H1 (cell line): ENCODE results near the gene ZNF213. TPM values are rescaled to one million over a fixed set of nuclear protein-coding genes. Genes with fewer than 3 reads are reported as not detected.
"Not testable (repeated sequence)": the region's sequence is repeated elsewhere in the genome, so short reads cannot be mapped to it uniquely, and the experiment has no call there.

Experiments
- CTCF ChIA-PET: fragments of 300-600 bp; sonication (Branson Sonifier 250); formaldehyde crosslinking; loops from one replicate; lab custom pipeline; 2021; ENCODE audit not compliant: partially characterized antibody; lab: Charles Lee
- POLR2A ChIA-PET: fragments of 300-600 bp; sonication (Branson Sonifier 250); formaldehyde crosslinking; loops from one replicate; lab custom pipeline; 2021; ENCODE audit warnings: inconsistent platforms; ENCODE audit not compliant: partially characterized antibody; lab: Charles Lee
- DNase-seq, 2 experiments: peaks; one replicate each; pipeline versions ENCODE4 v3.0.0 to v3.0.0-alpha.2; 2010 to 2022; ENCODE audit warnings: low spot score in 2 of 2, low read depth in 1 of 2, mixed read lengths in 1 of 2
- FAIRE-seq: peaks from 2 replicates; lab custom pipeline; 2011; peaks lifted over from hg19 to GRCh38; lab: Jason Lieb, UNC
- H2AFZ ChIP-seq: 2 replicates; pipeline ENCODE4 v1.8.1; 2012; ENCODE audit warnings: low read length, inconsistent platforms
- H2AK5ac ChIP-seq: 2 replicates; pipeline ENCODE4 v1.6.1; 2013; ENCODE audit warnings: low read depth, low read length
- H2BK120ac ChIP-seq: replicated peaks from 2 replicates; pipeline ENCODE3; 2013; ENCODE audit warnings: low read depth, low read length, inconsistent platforms
- H2BK12ac ChIP-seq: 2 replicates; pipeline ENCODE4 v1.6.1; 2013; ENCODE audit warnings: low read depth, low read length
- H2BK15ac ChIP-seq: 2 replicates; pipeline ENCODE4 v1.6.1; 2013; ENCODE audit warnings: low read length
- H2BK20ac ChIP-seq: 2 replicates; pipeline ENCODE4 v1.6.1; 2013; ENCODE audit warnings: low read length
- H2BK5ac ChIP-seq: 2 replicates; pipeline ENCODE4 v1.6.1; 2013; ENCODE audit warnings: low read depth, low read length
- H3K14ac ChIP-seq: 2 replicates; pipeline ENCODE4 v1.6.1; 2013; ENCODE audit warnings: inconsistent platforms; ENCODE audit not compliant: insufficient read length
- H3K18ac ChIP-seq: 2 replicates; pipeline ENCODE4 v1.6.1; 2013; ENCODE audit warnings: low read length; ENCODE audit errors: extremely low read depth
- H3K23ac ChIP-seq: 2 replicates; pipeline ENCODE4 v1.6.1; 2013; ENCODE audit warnings: inconsistent platforms; ENCODE audit not compliant: insufficient read length
- H3K23me2 ChIP-seq: 2 replicates; pipeline ENCODE4 v1.6.1; 2013; ENCODE audit warnings: low read depth, low read length
- H3K27ac ChIP-seq: 2 replicates; pipeline ENCODE4 v1.6.1; 2011; ENCODE audit warnings: low read depth, low read length, inconsistent platforms
- H3K27me3 ChIP-seq, 4 experiments: replicated peaks in 1 of 4; 1 replicate in 1 of 4; 2 replicates in 3 of 4; pipeline versions ENCODE4 v1.6.1 to v1.8.1; 2011 to 2013; ENCODE audit warnings: low read length in 3 of 4, mild to moderate bottlenecking in 3 of 4, inconsistent platforms in 2 of 4, mixed read lengths in 2 of 4, moderate library complexity in 1 of 4; ENCODE audit not compliant: control insufficient read depth in 3 of 4, insufficient read depth in 3 of 4; ENCODE audit errors: extremely low read depth in 1 of 4
- H3K36me3 ChIP-seq, 4 experiments: 2 replicates each; pipeline versions ENCODE4 v1.6.1 to v1.8.1; 2011 to 2013; ENCODE audit warnings: mild to moderate bottlenecking in 4 of 4, low read length in 3 of 4, moderate library complexity in 2 of 4, control low read depth in 1 of 4, inconsistent platforms in 1 of 4; ENCODE audit not compliant: insufficient read depth in 4 of 4, control insufficient read depth in 2 of 4
- H3K4ac ChIP-seq: replicated peaks from 2 replicates; pipeline ENCODE3; 2013; ENCODE audit warnings: low read length, low read depth, mixed read lengths, inconsistent platforms; ENCODE audit not compliant: insufficient read length
- H3K4me1 ChIP-seq, 4 experiments: replicated peaks in 1 of 4; 1 replicate in 1 of 4; 2 replicates in 3 of 4; pipeline versions ENCODE4 v1.6.1 to v1.8.1; 2011 to 2013; ENCODE audit warnings: low read length in 3 of 4, inconsistent platforms in 2 of 4, mixed read lengths in 1 of 4; ENCODE audit not compliant: insufficient read depth in 4 of 4, control insufficient read depth in 3 of 4
- H3K4me2 ChIP-seq, 2 experiments: 2 replicates each; pipeline versions ENCODE4 v1.6.1 to v1.8.1; 2011 to 2013; ENCODE audit warnings: low read depth in 2 of 2, low read length in 2 of 2, control low read depth in 1 of 2, inconsistent platforms in 1 of 2, mild to moderate bottlenecking in 1 of 2; ENCODE audit not compliant: insufficient read depth in 1 of 2
- H3K4me3 ChIP-seq, 4 experiments: fragments of 200-600, 300-600 bp in 1 of 4; sonication (generic), shearing (Covaris generic), sonication (Bioruptor Twin) in 1 of 4; 2 replicates each; pipeline versions ENCODE4 v1.5.1 to v1.8.1; 2011 to 2016; ENCODE audit warnings: low read length in 4 of 4, low read depth in 3 of 4, control low read depth in 2 of 4, inconsistent platforms in 2 of 4, mild to moderate bottlenecking in 2 of 4, mixed read lengths in 1 of 4, moderate library complexity in 1 of 4; ENCODE audit not compliant: insufficient read depth in 2 of 4; ENCODE audit errors: extremely low read depth in 1 of 4
- H3K56ac ChIP-seq: replicated peaks from 2 replicates; pipeline ENCODE3; 2013; ENCODE audit warnings: low read depth, mild to moderate bottlenecking, mixed read lengths, low read length, inconsistent platforms; ENCODE audit not compliant: insufficient read length
- H3K79me1 ChIP-seq: 2 replicates; pipeline ENCODE4 v1.6.1; 2013; ENCODE audit warnings: low read depth, low read length, control low read depth
- H3K79me2 ChIP-seq, 2 experiments: 2 replicates each; pipeline versions ENCODE4 v1.6.1 to v1.8.1; 2012 to 2013; ENCODE audit warnings: low read length in 2 of 2, mild to moderate bottlenecking in 2 of 2, inconsistent platforms in 1 of 2; ENCODE audit not compliant: insufficient read depth in 2 of 2, control insufficient read depth in 1 of 2
- H3K9ac ChIP-seq, 4 experiments: replicated peaks in 1 of 4; 1 replicate in 1 of 4; 2 replicates in 3 of 4; pipeline versions ENCODE4 v1.6.1 to v1.8.1; 2011 to 2013; ENCODE audit warnings: low read depth in 3 of 4, low read length in 3 of 4, control low read depth in 2 of 4, mild to moderate bottlenecking in 2 of 4, moderate library complexity in 2 of 4, inconsistent platforms in 1 of 4; ENCODE audit errors: extremely low read depth in 1 of 4
- H3K9me3 ChIP-seq, 2 experiments: 2 replicates each; pipeline versions ENCODE4 v1.6.1 to v1.8.1; 2012 to 2013; ENCODE audit warnings: mild to moderate bottlenecking in 2 of 2, moderate library complexity in 2 of 2, control low read depth in 1 of 2, inconsistent platforms in 1 of 2, low read depth in 1 of 2, low read length in 1 of 2, mixed read lengths in 1 of 2; ENCODE audit not compliant: insufficient read depth in 2 of 2
- H4K20me1 ChIP-seq, 2 experiments: replicated peaks in 1 of 2; 2 replicates each; pipeline versions ENCODE3 to v1.8.1; 2011 to 2013; ENCODE audit warnings: inconsistent platforms in 2 of 2, low read length in 2 of 2, mild to moderate bottlenecking in 1 of 2; ENCODE audit not compliant: insufficient read depth in 2 of 2, control insufficient read depth in 1 of 2
- H4K5ac ChIP-seq: 2 replicates; pipeline ENCODE4 v1.6.1; 2013; ENCODE audit warnings: low read length, low read depth, mixed read lengths, inconsistent platforms; ENCODE audit not compliant: insufficient read length
- H4K8ac ChIP-seq: 2 replicates; pipeline ENCODE4 v1.8.0; 2013; ENCODE audit warnings: mild to moderate bottlenecking, moderate library complexity, low read length, inconsistent platforms; ENCODE audit not compliant: insufficient read depth; ENCODE audit errors: extremely low read depth
- H4K91ac ChIP-seq: replicated peaks from 2 replicates; pipeline ENCODE3; 2013; ENCODE audit warnings: low read length, mixed read lengths, inconsistent platforms; ENCODE audit not compliant: insufficient read length
- WGBS, 2 experiments: shearing (Covaris generic) in 1 of 2; methylation state at CpG; one replicate each; pipeline versions ENCODE4 v1.1.6 to v1.1.7; 2013 to 2015; ENCODE audit warnings: low lambda C conversion rate in 2 of 2, mixed read lengths in 2 of 2, inconsistent platforms in 1 of 2, low coverage in 1 of 2, missing lambda C conversion rate in 1 of 2; ENCODE audit not compliant: insufficient replicate concordance in 2 of 2, insufficient coverage in 1 of 2, insufficient read length in 1 of 2; ENCODE audit errors: extremely low coverage in 1 of 2, missing lambda C conversion rate in 1 of 2; 5-methylcytosine and 5-hydroxymethylcytosine counted together
- polyA plus RNA-seq, 7 experiments: library from polyadenylated mRNA; depleted of rRNA in 3 of 7; stranded (reverse) in 5 of 7; unstranded in 2 of 7; fragments of >200 nt in 5 of 7; fragments of 200-250 nt in 2 of 7; gene quantifications; 1 replicate in 5 of 7; 2 replicates in 1 of 7; 4 replicates in 1 of 7; pipeline versions ENCODE4 v1.2.1 to v1.2.3, GENCODE V29; 2011 to 2013; ENCODE audit warnings: missing spikeins in 2 of 7, mixed read lengths in 2 of 7
- total RNA-seq: library from RNA; stranded (reverse); fragmentation: NEBNext Ultra II Directional; extraction: Animal tissue kit (Norgen Biotek cat#: 25700); gene quantifications from 2 replicates; pipeline ENCODE4 v1.2.1, GENCODE V29; 2021

Gene ZNF213
- total and polyA plus RNA-seq, 2 of the 8 experiments (the other 6 are each of a cell fraction or from before 2014, with no cell fraction given): 1.6 to 6.9 TPM

GRCh38 chr16:3168729-3169128 lies 33.9 kb downstream of the ZNF213 start:
- Histone ChIP-seq H3K23me2 (peaks cover 23% of the 10 kb centered on the region; the same call in 1 of the 2 replicates), H3K27me3 (peaks cover 0 to 23% (median 14%) of the 10 kb centered on the region in 4 experiments; a peak in 5 of 7 replicates), H3K9me3 (peaks cover 8 to 12% of the 10 kb centered on the region in 2 experiments)
- not testable (repeated sequence) for H3K79me1 ChIP-seq, H3K4me3 ChIP-seq, H4K8ac ChIP-seq, H2BK5ac ChIP-seq, H3K4ac ChIP-seq, H2BK15ac ChIP-seq, H2BK120ac ChIP-seq, H3K36me3 ChIP-seq, H3K79me2 ChIP-seq, H3K56ac ChIP-seq, DNase-seq, H2BK12ac ChIP-seq, H4K91ac ChIP-seq, H2AFZ ChIP-seq, H3K27ac ChIP-seq, H2AK5ac ChIP-seq, H2BK20ac ChIP-seq, H3K9ac ChIP-seq, H3K4me1 ChIP-seq, H3K14ac ChIP-seq, H3K18ac ChIP-seq, H3K23ac ChIP-seq, FAIRE-seq, H4K5ac ChIP-seq, H4K20me1 ChIP-seq, H3K4me2 ChIP-seq
- 88% methylated on average over 7 of the region's 7 CpGs; no CpG with 5 or more reads in 1 of the 2 experiments for WGBS, 2 experiments
- ChIA-PET POLR2A (interaction anchor here (1.0 to 2.8 kb wide), 4 partner anchors 9 to 18 kb away, joined by 3 to 6 read pairs (median 4); no protein-coding TSS in a partner anchor), CTCF (interaction anchor here (0.8 to 5.6 kb wide), 9 partner anchors 11 to 114 kb away, joined by 3 to 36 read pairs (median 13); partner anchors contain the start of gene ZNF213)
